T-helper 2 cell (primary cell): ENCODE measurements around the gene ZNF805.
"Not testable (repeated sequence)": the region's sequence is repeated elsewhere in the genome, so short reads cannot be mapped to it uniquely, and the experiment has no call there.

Source experiments
- DNase-seq, 5 experiments: peaks; one replicate each; pipeline versions ENCODE4 v3.0.0 to v3.0.0-alpha.2; 2012 to 2022
- total RNA-seq, 2 donors: gene quantifications; one replicate each; lab custom pipeline; 2026; lab: John Stamatoyannopoulos, UW

Gene ZNF805
- 48.6 to 57.1 reads per million in 2 donors for total RNA-seq

DNA sequence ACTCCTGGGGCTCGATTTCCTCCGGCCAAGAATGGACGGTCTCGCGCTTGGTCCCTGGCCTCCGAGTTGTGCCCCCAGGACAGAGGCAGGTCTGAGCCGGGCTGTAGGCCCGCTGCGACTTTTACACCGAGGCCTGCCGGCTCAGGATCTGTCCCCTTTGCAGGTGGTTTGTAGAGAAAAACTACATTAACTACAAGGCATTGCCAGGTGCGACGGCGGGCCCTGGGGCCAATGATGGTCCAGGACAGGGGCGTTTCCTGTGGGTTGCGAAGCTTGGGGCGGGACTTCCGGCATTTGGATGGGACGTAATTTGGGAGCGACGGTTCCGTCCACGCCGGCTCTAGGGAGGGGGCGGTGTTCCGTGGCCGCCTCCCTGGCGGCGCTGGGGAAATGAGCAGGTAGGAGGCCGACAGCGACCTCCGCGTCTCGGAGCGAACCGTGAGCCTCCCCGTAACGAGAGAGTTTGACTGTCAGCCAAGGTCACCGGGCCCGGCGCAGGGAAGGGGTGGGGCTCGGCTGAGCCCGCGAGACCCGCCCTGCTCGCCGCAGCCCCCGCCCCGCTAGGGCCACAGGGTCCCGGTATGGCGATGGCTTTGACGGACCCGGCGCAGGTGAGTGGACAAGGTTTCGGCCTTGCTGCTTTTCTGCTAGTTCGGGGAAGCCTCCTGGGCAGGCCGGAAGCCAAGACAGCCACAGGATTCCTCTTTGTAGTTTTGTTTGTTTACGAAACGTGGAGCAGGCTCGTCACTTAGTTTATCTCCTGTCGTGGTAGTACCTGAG is at the start of gene ZNF805:
Gene ZNF805 (plus strand): TSS at position 322 of the 780 bp plus-strand sequence. CDS start 260 bp downstream, at position 582.
- DNase-seq, result peak; percentile 90 to 98 (median 93)

DNA sequence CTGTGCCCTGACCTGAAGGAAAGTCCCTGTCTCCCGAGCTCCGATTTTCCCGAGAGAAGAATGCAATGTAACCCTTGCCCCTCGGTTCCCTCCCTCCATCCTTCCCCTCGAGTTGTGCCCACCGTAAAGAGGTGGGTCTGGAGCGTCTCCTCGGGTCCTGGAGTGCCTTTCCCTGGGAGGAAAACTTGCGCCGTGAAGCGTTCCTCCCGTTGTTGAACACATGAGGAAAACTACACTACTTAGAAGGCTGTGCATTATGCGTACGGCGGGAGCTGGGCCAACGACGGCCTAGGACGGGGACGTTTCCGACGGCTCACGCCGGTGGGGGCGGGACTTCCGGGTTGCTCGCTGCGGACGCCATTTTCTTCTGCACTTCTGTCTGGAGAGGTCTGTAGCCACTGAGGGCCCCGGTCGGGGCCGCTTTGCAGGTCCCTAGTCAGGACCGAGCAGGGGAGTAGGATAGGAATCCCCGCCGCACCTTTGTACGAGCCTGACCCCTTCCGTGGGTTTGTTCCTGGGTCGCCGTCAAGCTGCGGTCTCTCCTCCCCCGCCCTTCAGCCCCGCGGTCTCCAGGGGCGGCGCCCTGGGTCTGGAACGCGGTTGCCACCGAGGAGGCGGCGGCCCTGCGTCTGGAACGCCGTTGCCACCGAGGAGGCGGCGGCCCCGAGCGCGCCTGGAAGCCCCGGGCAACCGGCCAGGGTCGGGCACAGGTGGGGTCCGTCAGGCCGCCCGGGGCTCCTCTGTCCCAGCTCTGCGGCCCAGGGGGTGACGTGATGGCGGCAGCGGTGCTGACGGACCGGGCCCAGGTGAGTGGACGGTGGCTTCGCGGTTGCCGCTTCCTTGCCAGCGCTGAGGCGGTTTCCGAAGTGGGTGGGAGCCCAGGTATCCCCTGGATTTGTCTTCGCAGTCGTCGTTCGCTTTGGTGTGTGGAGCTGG is 49.0 kb upstream of the ZNF805 start, which contains the start of gene ZNF264:
Gene ZNF264 (plus strand): TSS at position 360 of the 936 bp plus-strand sequence. CDS start 414 bp downstream, at position 774.
- DNase-seq, result peak; percentile 72 to 94 (median 82)

DNA sequence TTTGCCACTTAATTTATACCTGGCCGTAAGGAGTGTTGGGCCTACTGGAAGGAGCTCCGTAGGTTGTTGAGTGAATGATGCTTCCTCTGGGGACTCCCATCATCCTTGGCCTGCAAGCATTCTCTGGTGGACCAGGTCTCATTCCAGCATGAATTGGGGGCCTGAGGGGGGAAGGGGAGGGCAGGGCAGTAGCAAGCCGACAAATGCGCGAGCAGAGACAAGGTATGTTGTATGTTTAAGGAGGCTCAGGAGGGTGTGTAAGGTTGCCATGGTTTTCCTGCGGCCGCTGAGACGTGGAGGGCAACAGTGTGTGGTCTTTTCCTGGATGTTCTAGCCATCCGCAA is 48.4 kb upstream of the ZNF805 start:
- no peak for DNase-seq

DNA sequence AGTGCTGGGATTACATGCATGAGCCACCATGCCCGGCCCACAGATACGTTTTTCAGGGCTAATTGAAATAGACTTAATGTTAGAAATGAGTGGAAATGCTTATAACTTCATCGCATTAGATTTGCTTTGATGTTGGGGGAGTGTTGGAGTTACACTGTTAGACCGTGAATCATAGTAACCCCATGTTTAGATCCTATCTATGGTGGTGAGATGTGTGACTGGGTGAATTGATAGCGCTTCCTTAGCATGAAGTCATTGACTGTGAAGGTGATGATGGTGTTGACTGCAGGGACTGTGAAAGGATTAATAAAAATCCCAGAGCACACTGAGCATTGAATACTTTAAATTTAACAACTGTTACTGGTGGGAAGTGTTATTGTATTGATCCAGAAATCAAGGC is 47.4 kb upstream of the ZNF805 start:
- DNase-seq, result peak in 1 of 5 experiments; percentile 74

DNA sequence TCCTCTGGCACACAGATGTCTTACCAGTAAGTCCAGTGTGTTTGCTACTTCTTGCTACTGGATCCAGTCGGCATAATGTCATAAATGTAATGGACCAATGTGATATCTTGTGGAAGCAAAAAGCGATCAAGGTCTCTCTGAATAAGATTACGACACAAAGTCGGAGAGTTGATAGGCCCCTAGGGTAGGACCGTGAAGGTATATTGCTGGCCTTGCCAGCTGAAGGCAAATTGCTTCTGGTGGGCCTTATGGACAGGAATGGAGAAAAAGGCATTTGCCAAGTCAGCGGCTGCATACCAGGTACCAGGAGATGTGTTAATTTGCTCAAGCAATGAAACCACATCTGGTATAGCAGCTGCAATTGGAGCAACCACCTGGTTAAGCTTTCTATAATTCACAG is 42.6 kb upstream of the ZNF805 start:
- DNase-seq, result not testable (repeated sequence)

DNA sequence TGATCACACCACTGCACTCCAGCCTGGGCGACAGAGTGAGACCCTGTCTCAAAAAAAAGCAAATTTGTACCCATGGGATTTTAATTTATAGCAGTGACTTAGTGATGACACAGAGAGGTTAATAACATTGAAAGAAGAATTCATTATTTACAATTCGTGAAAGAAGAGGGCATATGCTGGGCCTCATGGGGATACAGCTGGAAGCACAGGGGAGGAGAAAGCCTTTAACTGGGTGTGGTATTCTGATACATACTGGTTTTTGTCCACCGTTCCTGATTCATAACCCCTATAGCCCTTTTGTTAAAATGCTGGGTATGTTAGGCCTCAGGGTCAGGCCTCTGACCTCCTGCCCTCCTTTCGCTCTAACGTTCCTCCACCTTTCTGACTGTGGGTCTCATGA is 38.3 kb upstream of the ZNF805 start:
- DNase-seq, result no peak

DNA sequence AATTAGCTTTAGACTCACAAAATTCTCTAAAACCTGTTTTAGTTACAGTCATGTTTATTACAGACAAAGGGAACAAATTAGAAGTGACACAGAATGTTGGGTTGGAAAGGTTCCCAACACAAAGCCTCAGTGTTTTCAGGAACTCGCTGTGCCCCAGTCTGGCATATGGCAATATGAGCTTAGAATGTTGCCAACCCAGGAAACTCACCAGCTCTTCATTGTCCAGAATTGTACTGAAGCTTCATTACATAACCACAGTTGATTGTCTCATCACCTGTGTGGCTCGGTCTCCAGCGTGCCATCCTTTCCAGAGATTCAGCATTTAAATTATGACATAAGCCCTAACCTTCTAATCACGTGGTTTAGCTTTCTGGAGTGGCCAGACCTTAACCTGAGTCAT is 30.1 kb upstream of the ZNF805 start:
- no peak for DNase-seq

DNA sequence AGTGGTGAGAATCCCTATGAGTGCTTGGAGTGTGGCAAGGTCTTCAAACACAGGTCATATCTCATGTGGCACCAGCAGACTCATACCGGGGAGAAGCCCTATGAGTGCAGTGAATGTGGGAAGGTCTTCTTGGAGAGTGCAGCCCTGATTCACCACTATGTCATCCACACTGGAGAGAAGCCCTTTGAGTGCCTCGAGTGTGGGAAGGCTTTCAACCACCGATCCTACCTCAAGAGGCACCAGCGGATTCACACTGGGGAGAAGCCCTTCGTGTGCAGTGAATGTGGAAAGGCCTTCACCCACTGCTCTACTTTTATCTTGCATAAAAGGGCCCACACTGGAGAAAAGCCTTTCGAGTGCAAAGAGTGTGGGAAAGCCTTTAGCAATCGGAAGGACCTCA is 28.3 kb upstream of the ZNF805 start:
- DNase-seq, result no peak

DNA sequence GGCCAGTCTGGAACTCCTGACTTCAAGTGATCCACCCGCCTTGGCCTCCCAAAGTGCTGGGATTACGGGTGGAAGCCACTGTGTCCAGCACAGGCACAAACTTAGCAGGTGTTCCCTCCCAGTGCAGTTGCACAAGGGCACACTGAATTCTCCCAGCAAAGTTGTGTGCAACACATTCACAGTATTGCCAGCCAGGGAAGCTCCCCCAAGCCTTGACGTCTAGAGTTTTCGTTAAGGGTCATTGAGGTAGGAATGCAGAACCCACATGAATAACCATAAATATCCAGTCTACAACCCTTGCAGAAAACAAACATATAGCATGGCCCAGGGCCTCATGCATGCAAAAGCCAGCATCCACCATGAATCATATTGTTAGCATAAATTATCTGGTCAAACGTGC is 12.9 kb upstream of the ZNF805 start:
- no peak for DNase-seq

DNA sequence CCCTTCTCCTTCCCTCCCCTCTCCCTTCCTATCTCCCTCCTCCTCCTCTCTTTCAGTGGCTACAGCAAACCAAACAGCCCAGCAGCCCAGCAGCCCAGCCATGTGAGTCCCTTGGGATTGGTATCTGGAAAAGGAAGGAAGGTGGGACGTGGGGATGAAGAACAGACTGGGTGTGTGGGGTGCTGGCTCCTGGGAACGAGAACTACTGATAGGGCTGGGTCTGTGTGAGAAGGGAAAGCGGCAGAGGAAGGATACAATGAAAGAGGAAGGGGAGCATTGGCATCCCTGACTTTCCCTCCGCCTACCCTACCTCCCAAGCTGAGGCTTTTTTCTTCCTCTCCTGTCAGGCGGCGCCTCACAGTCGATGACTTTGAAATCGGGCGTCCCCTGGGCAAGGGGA is 8.7 kb upstream of the ZNF805 start:
- DNase-seq, result no peak

DNA sequence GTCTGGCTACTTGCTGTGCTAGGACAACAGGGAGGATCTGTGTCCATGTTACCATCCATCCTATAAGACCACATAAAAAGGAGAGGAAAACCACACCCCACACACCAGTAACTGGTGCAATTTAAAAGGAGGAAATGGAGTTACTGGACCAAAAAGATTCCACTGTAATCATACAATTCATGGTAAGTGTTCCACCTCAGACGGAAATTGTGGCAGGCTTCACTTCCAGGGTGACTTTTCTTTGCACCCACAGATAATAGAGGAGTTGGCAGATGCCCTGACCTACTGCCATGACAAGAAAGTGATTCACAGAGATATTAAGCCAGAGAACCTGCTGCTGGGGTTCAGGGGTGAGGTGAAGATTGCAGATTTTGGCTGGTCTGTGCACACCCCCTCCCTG is 7.2 kb upstream of the ZNF805 start:
- no peak for DNase-seq

DNA sequence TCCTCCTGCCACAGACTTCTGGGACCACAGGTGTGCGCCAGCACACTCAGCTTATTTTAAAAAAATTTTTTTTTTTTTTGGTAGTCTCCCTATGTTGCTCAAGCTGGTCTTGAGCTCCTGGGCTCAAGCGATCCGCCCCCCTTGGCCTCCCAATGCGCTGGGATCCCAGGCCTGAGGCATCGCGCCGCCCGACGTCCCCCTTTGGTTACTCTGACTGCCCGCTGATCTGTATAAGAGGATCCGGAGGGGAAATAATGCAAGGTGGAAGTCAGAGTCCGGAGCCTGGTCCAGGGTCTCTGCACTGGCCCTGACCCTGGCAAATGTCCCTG is 486 bp upstream of the ZNF805 start:
- no peak for DNase-seq

DNA sequence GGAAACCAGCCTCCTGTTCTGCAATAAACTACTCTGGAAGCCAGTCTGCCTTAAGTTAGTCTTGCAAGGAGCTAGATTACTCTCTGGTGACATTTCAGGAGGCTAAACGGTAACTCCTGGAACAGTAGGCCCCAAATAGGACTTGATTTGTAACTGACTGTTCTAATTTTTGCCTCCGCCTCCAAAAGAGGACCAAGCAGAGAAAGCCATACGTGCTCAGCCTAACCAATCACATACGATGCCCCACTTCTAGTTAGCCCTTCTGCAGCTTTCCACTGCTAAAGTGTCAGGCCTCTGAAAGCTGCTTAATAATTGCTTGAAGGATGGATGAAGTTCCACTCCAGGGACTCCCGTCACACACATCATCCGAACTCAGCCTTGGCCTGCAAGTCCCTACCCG is 744 bp downstream of the ZNF805 start:
- peak in 1 of 5 experiments; percentile 44 for DNase-seq

DNA sequence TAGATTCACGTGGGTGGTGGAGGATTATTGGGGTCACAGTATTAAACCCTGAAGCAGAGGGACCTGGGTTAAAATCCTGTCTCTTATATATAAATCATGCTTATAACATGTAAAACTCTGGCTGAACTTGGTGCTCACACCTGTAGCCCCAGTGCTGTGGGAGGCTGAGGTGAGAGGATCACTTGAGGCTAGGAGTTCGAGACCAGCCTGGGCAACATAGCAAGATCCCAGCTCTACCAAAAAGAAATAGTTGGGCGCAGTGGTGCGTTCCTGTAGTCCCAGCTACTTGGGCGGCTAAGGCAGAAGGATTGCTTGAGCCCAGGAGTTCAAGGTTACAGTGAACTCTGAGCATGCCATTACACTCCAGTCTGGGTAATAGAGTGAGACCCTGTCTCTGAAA is 2.4 kb downstream of the ZNF805 start:
- DNase-seq, result no peak

DNA sequence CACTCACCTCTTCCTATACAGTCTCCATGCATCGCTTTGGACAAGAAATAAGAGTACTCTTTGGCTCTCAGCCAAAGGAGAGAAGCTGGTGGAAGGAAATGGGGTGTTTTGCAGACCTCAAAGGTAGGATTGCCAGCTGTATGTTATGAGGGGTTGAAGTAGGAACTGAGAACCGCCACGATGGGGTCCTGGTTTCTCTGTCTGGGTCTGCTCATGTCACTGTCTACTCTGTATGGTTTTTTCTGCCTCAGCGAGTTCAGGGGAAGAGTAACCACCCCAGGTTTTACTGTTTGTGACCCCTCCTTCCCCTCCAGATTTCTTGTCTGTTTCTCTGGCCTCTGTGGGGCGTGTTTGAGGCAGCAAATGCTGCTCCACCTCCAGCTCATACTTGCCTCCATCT is 4.1 kb downstream of the ZNF805 start:
- no peak for DNase-seq

DNA sequence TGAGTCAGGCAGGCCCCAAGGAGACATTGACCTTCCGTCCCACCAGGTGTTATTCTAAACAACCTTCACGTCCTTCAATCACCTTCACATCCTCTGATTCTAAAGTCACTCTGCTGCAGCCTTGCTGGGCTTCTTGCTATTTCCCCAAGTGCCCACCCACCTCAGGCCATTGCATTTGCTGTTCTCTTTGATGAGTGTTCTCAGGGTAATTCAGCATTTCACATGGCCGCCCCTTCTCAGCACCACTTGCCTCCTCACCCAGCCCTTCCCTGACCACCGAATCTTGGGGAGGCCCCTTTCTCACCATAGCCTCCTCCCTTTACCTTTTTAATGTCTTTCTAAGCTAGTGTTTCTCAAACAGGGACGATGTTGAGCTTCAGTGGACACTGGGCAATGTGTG is 4.6 kb downstream of the ZNF805 start:
- no peak for DNase-seq

DNA sequence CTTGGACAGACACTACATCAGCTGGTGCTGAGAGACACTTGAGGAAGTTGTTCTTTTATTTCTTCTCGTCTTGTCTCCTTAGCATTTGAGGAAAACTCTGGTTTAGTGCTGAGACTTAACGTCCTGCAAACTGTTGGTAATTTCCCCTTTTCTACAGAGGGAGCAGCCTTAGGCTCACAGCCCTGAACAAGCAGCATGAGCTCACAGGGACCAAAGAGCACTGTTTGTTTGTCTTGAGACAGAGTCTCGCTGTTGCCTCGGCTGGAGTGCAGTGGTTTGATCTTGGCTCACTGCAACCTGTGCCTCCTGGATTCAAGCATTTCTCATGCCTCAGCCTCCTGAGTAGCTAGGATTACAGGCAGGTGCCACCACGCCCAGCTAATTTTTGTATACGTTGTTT is 5.5 kb downstream of the ZNF805 start:
- no peak for DNase-seq

DNA sequence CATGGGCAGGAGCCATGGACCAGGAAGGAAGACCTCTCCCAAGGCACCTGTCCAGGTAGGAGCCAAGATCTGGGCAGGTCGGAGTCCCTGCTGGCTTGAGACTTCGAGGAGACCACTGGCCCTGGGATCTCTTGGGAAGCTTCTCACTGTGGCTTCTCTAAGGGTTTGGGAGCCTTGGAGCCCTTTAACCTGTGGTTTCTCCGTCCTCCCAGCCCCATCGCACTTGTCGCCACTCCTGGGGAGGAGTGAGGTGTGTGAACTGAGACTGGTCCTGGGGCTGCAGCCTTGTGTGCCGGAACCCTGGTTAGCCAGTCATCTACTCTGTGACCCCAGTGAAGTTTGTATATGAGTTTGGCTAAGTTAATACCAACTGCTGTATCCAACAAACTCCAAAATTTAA is 8.2 kb downstream of the ZNF805 start:
- DNase-seq, result no peak

DNA sequence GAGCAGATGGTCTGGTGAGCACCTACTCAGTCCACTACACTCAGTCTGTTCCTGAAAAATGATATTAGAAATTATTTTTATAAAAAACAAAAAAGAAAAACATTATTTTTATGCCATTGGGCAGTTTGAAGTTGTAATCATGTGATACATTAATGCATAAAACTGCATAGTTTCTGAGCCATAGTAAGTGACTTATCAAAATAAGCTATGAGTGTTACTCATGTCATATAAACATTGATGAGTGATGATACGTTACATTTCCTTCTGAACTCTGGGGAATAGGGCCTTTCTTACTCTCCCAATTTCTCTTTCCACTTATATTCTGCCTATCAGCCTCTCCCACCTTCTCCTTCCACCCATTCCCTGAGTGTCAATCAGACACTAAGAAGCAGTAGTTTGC is 8.9 kb downstream of the ZNF805 start:
- DNase-seq, result no peak

DNA sequence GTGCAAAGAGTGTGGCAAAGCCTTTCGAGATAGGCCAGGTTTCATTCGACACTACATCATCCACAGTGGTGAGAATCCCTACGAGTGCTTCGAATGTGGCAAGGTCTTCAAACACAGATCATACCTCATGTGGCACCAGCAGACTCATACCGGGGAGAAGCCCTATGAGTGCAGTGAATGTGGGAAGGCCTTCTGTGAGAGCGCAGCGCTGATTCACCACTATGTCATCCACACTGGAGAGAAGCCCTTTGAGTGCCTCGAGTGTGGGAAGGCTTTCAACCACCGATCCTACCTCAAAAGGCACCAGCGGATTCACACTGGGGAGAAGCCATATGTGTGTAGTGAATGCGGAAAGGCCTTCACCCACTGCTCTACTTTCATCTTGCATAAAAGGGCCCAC is 13.3 kb downstream of the ZNF805 start:
- DNase-seq, result not testable (repeated sequence)

DNA sequence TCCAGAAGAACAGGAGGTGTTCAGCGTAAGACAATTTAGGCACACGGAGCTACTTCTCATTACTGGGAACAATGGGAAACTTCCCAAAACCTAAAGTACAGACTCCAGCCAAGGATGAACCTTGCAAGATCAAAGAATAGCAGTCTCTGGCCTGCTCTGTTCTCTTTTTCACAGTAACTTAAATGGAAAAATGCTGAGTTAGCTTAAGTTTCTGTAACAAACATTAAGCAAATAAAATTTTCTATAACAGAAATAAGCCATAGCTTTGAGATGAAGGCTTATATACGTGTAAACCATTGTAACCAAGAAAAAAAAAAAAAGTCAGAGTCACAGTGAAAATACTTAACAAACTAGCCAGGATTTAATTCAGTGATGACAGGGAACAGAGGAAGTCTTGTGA is 21.6 kb downstream of the ZNF805 start:
- no peak for DNase-seq

DNA sequence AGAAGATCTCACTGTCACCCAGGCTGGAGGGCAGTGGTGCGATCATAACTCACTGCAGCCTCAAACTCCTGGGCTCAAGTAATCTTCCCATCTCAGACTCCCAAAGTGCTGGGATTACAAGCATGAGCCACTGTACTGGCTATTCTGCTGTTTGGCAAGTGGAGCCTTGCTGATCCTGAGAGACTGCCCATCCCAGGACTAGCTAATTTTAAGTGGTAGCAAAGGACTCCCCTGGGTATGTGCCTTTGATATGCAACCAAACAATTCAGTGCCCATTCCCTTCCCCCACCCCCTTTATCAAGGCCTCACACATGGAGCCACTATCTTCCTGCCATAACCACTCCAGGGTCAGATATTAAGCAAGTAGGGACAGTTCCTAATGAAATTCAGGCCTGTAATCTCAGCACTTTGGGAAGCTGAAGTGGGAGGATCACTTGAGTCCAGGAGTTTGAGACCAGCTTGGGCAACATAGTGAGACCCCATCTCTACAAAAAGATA is 22.9 kb downstream of the ZNF805 start:
- DNase-seq, result no peak

DNA sequence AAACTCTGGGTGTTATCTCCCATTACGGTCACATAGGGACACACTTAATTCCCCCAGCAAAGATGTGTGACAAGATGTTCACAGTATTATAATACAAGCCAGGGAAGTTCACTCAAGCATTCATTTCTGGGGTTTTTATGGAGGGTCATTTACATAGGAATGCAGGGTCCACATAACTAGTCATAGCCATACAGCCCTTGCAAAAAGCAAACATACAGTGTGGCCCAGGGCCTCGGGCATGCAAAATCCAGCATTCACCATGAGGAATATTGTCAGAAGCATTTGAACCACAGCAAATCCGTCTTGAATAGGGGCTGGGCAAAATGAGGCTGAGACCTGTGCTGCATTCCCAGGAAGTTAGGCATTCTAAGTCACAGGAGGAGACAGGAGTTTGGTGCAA is 26.9 kb downstream of the ZNF805 start:
- no peak for DNase-seq
